Uterus (tissue), 4 donors: ENCODE data around the gene TADA3. TPM values are rescaled to one million over a fixed set of nuclear protein-coding genes. Genes with fewer than 3 reads are reported as not detected.

ENCODE experiments used
- DNase-seq, 2 donors: peaks; one replicate each; pipeline ENCODE4 v3.0.0-alpha.2; 2019 to 2020
- H3K27ac ChIP-seq, 2 donors: fragments of 200-600 bp; sonication (generic); 1 replicate in 1 of 2; 2 replicates in 1 of 2; pipeline ENCODE4 v1.5.1; 2016 to 2018
- H3K27me3 ChIP-seq, 2 donors: fragments of 200-600 bp; sonication (generic); one replicate each; pipeline ENCODE4 v1.5.1; 2018 to 2019; ENCODE audit warnings: control low read depth in 1 of 2
- H3K36me3 ChIP-seq, 2 donors: fragments of 200-600 bp; sonication (generic); one replicate each; pipeline ENCODE4 v1.5.1; 2019; ENCODE audit warnings: control low read depth in 1 of 2
- H3K4me1 ChIP-seq, 2 donors: fragments of 200-600 bp; sonication (generic); one replicate each; pipeline ENCODE4 v1.5.1; 2018 to 2019; ENCODE audit warnings: control low read depth in 1 of 2
- H3K4me3 ChIP-seq, 2 donors: fragments of 200-600 bp; sonication (generic); 1 replicate in 1 of 2; 2 replicates in 1 of 2; pipeline ENCODE4 v1.5.1; 2018 to 2019; ENCODE audit warnings: mild to moderate bottlenecking in 1 of 2
- H3K9me3 ChIP-seq, 2 donors: fragments of 200-600 bp; sonication (generic); one replicate each; pipeline ENCODE4 v1.5.1; 2019; ENCODE audit warnings: control low read depth in 1 of 2
- POLR2A ChIP-seq, 2 donors: fragments of 450-650 bp; IDR thresholded peaks; one replicate each; pipeline ENCODE4 v1.6.1; 2016; ENCODE audit warnings: antibody characterized with exemption in 2 of 2, mild to moderate bottlenecking in 1 of 2, moderate library complexity in 1 of 2
- intact Hi-C: fragments of 100-400 bp; cut with DNase I; formaldehyde crosslinking; loops from one replicate; pipeline ENCODE4 v1.15.1; 2023; ENCODE audit warnings: low total_unique reads
- total RNA-seq, 4 donors: library from RNA; depleted of rRNA in 3 of 4; stranded (reverse); fragments of >200 nt in 3 of 4; gene quantifications; one replicate each; pipeline versions ENCODE4 v1.1.0 to v1.2.4, GENCODE V29; 2014 to 2023
- TF ChIP-seq, protein P1 (sequence below), 4 experiments: fragments of 200-600 bp in 2 of 4; fragments of 450-650 bp in 2 of 4; sonication (generic) in 2 of 4; IDR thresholded peaks; one replicate each; pipeline ENCODE4 v1.5.1; 2016 to 2019; ENCODE audit warnings: antibody characterized with exemption in 4 of 4, mild to moderate bottlenecking in 2 of 4, moderate library complexity in 1 of 4
- donor health status: DM: yes; HTN: yes; CAD: no.

TADA3 gene
- total RNA-seq, 4 donors from 2014 or later, result 35.9 to 65.4 (median 55.3) TPM

DNA sequence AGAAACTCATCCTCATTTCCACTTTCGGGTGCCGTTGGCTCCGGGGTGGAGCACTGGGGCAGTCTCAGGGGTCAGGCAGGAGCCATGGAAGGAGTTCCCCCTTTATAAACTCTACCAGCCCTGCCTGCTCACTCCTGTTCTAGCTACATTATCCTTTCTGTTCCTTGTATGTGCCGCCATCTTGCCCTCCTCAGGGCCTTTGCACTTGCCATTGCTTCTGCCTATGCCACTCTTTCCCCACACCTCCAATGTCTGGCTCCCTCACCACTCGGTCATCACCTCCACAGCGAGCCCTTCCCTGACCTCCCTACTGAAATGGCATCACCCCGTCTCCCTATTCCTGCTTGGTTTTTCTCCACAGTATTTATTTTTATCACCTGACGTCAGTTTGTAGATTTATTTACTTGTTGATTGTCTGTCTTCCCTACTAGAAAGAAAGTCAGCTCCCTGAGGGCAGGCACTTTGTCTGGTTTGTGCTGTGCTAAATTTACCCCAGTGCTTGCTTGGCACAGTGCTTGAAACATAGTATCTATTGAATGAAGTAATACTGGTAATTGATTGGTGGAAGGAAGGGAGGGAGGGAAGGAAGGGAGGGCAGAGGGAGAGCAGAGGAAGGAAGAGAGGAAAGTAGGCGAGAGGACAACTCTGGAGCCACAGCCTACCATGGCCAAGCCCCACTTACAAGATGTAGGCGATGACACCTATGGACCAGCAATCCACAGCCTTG, 31.3 kb downstream of the TADA3 start:
- intact Hi-C loops, result no loop called here
- Histone ChIP-seq H3K9me3 (no peaks in the 10 kb centered on the region), H3K36me3 (no peaks in the 10 kb centered on the region), H3K4me1 (no peaks in the 10 kb centered on the region), H3K4me3 (no peak overlapping the region), H3K27me3 (no peaks in the 10 kb centered on the region), H3K27ac (no peak overlapping the region)
- DNase-seq, result no peak
- TF ChIP-seq, protein P1, sequence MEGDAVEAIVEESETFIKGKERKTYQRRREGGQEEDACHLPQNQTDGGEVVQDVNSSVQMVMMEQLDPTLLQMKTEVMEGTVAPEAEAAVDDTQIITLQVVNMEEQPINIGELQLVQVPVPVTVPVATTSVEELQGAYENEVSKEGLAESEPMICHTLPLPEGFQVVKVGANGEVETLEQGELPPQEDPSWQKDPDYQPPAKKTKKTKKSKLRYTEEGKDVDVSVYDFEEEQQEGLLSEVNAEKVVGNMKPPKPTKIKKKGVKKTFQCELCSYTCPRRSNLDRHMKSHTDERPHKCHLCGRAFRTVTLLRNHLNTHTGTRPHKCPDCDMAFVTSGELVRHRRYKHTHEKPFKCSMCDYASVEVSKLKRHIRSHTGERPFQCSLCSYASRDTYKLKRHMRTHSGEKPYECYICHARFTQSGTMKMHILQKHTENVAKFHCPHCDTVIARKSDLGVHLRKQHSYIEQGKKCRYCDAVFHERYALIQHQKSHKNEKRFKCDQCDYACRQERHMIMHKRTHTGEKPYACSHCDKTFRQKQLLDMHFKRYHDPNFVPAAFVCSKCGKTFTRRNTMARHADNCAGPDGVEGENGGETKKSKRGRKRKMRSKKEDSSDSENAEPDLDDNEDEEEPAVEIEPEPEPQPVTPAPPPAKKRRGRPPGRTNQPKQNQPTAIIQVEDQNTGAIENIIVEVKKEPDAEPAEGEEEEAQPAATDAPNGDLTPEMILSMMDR (IDR thresholded peaks at IDR 0.05), result no peak
- no peak for TF ChIP-seq POLR2A (IDR thresholded peaks at IDR 0.05)

DNA sequence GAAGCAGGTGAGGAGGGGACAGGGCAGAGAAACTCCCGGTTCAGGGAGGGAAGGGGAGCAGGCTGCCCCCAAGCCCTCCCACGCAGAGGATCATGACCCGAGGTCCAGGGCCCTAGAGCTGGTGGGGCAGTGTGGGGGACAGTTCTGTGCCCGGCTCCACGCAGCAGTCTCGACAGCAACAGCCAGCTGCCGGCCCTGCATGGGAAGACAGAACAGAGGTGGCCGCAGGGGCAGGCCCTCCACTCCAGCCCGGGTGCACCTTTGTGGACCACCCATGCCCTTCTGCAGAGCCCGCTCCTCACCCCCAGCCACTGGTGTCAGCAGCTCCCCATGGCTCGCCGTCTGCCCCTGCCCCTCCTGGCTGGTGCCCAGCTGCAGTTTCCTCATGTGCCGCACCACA, 34.8 kb downstream of the TADA3 start:
- TF ChIP-seq, protein P1 (IDR thresholded peaks at IDR 0.05), result no peak
- no peak for TF ChIP-seq POLR2A (IDR thresholded peaks at IDR 0.05)
- intact Hi-C loops, result no loop called here
- H3K4me1 ChIP-seq, result no peaks in the 10 kb centered on the region
- H3K27me3 ChIP-seq, result no peaks in the 10 kb centered on the region
- H3K36me3 ChIP-seq, result no peaks in the 10 kb centered on the region
- H3K27ac ChIP-seq, result no peak overlapping the region
- H3K4me3 ChIP-seq, result no peak overlapping the region
- no peaks in the 10 kb centered on the region for H3K9me3 ChIP-seq
- DNase-seq, result no peak

DNA sequence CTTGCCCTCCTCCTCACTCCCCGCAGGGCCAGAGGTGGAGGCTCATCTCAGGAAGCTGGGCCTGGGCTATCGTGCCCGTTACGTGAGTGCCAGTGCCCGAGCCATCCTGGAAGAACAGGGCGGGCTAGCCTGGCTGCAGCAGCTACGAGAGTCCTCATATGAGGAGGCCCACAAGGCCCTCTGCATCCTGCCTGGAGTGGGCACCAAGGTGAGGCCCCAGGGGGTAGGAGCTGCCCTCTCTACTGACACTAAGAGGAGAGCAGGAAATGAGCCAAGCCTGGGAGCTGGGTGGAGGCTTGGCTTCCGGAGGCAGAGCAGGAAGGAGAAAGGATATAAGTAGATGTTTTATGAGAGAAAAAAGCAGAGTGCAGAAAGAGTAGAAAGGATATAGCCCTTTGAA, 37.6 kb downstream of the TADA3 start:
- Histone ChIP-seq H3K9me3 (no peaks in the 10 kb centered on the region), H3K27ac (peak overlapping the region; percentile 9 to 23), H3K4me3 (no peak overlapping the region), H3K4me1 (peaks cover 0 to 3% of the 10 kb centered on the region in 2 donors), H3K36me3 (no peaks in the 10 kb centered on the region), H3K27me3 (no peaks in the 10 kb centered on the region)
- DNase-seq, result no peak
- intact Hi-C loops, result no loop called here
- no peak for TF ChIP-seq POLR2A (IDR thresholded peaks at IDR 0.05)
- TF ChIP-seq, protein P1 (IDR thresholded peaks at IDR 0.05), result no peak

DNA sequence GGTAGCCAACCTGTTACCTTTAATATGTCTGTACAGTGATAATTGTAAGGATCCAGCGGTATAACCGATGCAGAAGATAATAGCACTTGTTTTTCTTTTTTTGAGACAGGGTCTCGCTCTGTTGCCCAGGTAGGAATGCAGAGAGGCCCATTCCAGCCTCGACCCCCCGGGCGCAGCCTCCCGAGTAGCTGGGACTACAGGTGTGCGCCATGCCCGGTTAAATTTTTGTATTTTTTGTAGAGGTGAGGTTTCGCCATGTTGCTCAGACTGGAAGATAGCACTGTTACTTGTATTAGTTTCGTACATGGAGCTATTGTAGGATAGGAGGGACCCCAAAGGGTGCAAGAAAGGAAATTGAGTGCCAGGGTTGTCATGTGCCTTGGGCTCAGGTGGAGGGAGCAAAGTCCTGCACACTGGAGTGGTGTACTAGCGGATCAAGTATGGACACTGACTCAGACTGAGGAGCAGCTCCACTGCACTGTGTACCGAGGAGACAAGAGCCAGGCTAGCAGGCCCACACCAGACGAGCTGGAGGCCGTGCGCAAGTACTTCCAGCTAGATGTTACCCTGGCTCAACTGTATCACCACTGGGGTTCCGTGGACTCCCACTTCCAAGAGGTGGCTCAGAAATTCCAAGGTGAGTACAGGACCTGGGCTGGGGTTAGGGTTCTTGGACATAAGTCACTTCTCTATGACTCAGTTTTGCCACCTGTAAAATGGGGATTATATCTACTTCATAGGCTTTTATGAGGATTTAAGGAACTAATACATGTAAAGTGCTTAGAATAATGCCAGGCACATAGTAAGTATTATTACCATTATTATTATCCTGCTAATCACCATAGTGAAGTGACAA, 41.5 kb downstream of the TADA3 start:
- no peaks in the 10 kb centered on the region for H3K27me3 ChIP-seq
- H3K36me3 ChIP-seq, result no peaks in the 10 kb centered on the region
- H3K9me3 ChIP-seq, result no peaks in the 10 kb centered on the region
- TF ChIP-seq, protein P1 (IDR thresholded peaks at IDR 0.05), result no peak
- TF ChIP-seq POLR2A (IDR thresholded peaks at IDR 0.05), result no peak
- H3K4me1 ChIP-seq, result peaks cover 0 to 3% of the 10 kb centered on the region in 2 donors
- no peak for DNase-seq
- H3K4me3 ChIP-seq, result peak overlapping the region; percentile 65 to 82
- intact Hi-C loops, result no loop called here
- peak overlapping the region; percentile 91 to 92 for H3K27ac ChIP-seq
